Large intestine (tissue), 12 donors: Measurements from ENCODE around the gene MORN3. TPM values are rescaled to one million over a fixed set of nuclear protein-coding genes. Genes with fewer than 3 reads are reported as not detected.
"Not testable (repeated sequence)": the region's sequence is repeated elsewhere in the genome, so short reads cannot be mapped to it uniquely, and the experiment has no call there.

Experiments used
- DNase-seq, 2 donors: peaks; one replicate each; pipeline versions ENCODE4 v3.0.0 to v3.0.0-alpha.2; 2013
- H3K27ac ChIP-seq: one replicate; pipeline ENCODE4 v1.5.1; 2013; ENCODE audit warnings: low read length
- H3K27me3 ChIP-seq: 2 replicates; pipeline ENCODE4 v1.6.1; 2013; ENCODE audit warnings: low read length; ENCODE audit not compliant: control insufficient read depth, insufficient read depth
- H3K36me3 ChIP-seq: 2 replicates; pipeline ENCODE4 v1.6.1; 2013; ENCODE audit warnings: low read length; ENCODE audit not compliant: control insufficient read depth, insufficient read depth
- H3K4me1 ChIP-seq: one replicate; pipeline ENCODE4 v1.6.1; 2013; ENCODE audit warnings: low read length; ENCODE audit not compliant: control insufficient read depth, insufficient read depth
- H3K4me3 ChIP-seq: one replicate; pipeline ENCODE4 v1.5.1; 2013; ENCODE audit warnings: low read length
- H3K9me3 ChIP-seq: one replicate; pipeline ENCODE4 v1.6.1; 2013; ENCODE audit warnings: mild to moderate bottlenecking, low read depth, low read length, moderate library complexity; ENCODE audit not compliant: control insufficient read depth
- WGBS: methylation state at CpG from one replicate; pipeline ENCODE4 v1.1.5; 2013; ENCODE audit warnings: low lambda C conversion rate; ENCODE audit not compliant: insufficient coverage; 5-methylcytosine and 5-hydroxymethylcytosine counted together
- long read RNA-seq, 11 donors: transcript quantifications; one replicate each; lab custom pipeline, GENCODE V29; 2026
- polyA plus RNA-seq: library from polyadenylated mRNA; unstranded; fragments of 120-200 nt; gene quantifications from one replicate; pipeline ENCODE4 v1.2.1, GENCODE V29; 2013

Gene MORN3
- polyA plus RNA-seq: 3.5 TPM
- long read RNA-seq, donor 1, partial matches to known transcripts: 0 of 1 reads
- long read RNA-seq, donor 1, other reads (novel, unspliced or antisense): 0 of 1 reads
- long read RNA-seq, donor 2, partial matches to known transcripts: 0 of 1 reads
- long read RNA-seq, donor 2, other reads (novel, unspliced or antisense): 0 of 1 reads
- long read RNA-seq, donor 3: 0 reads
- long read RNA-seq, donor 4: 0 reads
- long read RNA-seq, donor 5: 0 reads
- long read RNA-seq, donor 6, partial matches to known transcripts: 0 of 1 reads
- long read RNA-seq, donor 6, other reads (novel, unspliced or antisense): 0 of 1 reads
- long read RNA-seq, donor 7: 0 reads
- long read RNA-seq, donor 8, partial matches to known transcripts: 8 of 8 reads
- long read RNA-seq, donor 8, other reads (novel, unspliced or antisense): 0 of 8 reads
- long read RNA-seq, donor 9, partial matches to known transcripts: 0 of 1 reads
- long read RNA-seq, donor 9, other reads (novel, unspliced or antisense): 0 of 1 reads
- long read RNA-seq, donor 10: 0 reads
- long read RNA-seq, donor 11: 0 reads

- Histone ChIP-seq H3K9me3 (no peaks in the 10 kb centered on the region), H3K27ac (no peak within 1 kb of the TSS), H3K27me3 (no peaks in the 10 kb centered on the region), H3K36me3 (no peaks in the 10 kb centered on the region), H3K4me1 (peaks cover 18% of the 10 kb centered on the region), H3K4me3 (no peak within 1 kb of the TSS)
- DNase-seq: peak; percentile 51 to 79
- WGBS: no CpG with 5 or more reads among the region's 5 CpGs
Observed at GRCh38 chr12:121669521-121669900, at the start of gene MORN3. MORN3 (minus strand) TSS chr12:121669654; CDS start chr12:121669483, 171 bp downstream.

- H3K27ac ChIP-seq: no peak overlapping the region
- WGBS: 100% methylated on average over 1 of the region's 3 CpGs
- no peak for DNase-seq
- no peak overlapping the region for H3K4me3 ChIP-seq
- H3K4me1 ChIP-seq: peaks cover 3% of the 10 kb centered on the region
- H3K36me3 ChIP-seq: peaks cover 6% of the 10 kb centered on the region
- H3K9me3 ChIP-seq: no peaks in the 10 kb centered on the region
- H3K27me3 ChIP-seq: no peaks in the 10 kb centered on the region
Observed at GRCh38 chr12:121718653-121719239, 49.3 kb upstream of the MORN3 start.

- peaks cover 11% of the 10 kb centered on the region for H3K4me1 ChIP-seq
- H3K4me3 ChIP-seq: no peak overlapping the region
- no peak overlapping the region for H3K27ac ChIP-seq
- DNase-seq: no peak
- no peaks in the 10 kb centered on the region for H3K9me3 ChIP-seq
- H3K27me3 ChIP-seq: no peaks in the 10 kb centered on the region
- H3K36me3 ChIP-seq: peaks cover 6% of the 10 kb centered on the region
- WGBS: no CpG with 5 or more reads among the region's 10 CpGs
Observed at GRCh38 chr12:121717041-121717699, 47.7 kb upstream of the MORN3 start.

DNA sequence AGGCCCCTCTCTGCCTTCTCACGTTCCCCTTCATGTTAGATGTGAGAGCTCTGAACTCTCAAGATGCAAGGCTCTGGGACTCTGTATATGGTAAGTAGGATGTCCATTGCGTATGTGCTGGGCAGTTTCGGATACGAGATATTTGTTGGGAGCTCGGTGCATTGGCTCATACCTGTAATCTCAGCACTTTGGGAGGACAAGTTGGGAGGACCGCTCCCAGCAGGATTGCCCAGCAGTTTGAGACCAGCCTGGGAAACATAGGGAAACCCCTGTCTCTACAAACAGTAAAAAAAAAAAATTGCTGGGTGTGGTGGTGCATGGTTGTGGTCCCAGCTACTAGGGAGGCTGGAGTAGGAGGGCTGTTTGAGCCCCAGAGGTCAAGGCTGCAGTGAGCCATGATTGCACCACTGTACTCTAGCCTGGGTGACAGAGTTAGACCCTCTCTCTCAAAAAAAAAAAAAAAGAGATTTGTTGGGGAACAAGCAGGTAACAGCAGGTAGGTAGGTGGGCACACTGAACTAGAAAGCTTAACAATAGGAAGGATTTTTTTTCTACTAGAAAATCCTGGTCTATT, 46.5 kb upstream of the MORN3 start:
- Histone ChIP-seq H3K4me1 (peaks cover 11% of the 10 kb centered on the region), H3K4me3 (no peak overlapping the region), H3K27ac (no peak overlapping the region), H3K9me3 (no peaks in the 10 kb centered on the region), H3K36me3 (peaks cover 6% of the 10 kb centered on the region), H3K27me3 (no peaks in the 10 kb centered on the region)
- DNase-seq: no peak
- no CpG with 5 or more reads among the region's 6 CpGs for WGBS

DNA sequence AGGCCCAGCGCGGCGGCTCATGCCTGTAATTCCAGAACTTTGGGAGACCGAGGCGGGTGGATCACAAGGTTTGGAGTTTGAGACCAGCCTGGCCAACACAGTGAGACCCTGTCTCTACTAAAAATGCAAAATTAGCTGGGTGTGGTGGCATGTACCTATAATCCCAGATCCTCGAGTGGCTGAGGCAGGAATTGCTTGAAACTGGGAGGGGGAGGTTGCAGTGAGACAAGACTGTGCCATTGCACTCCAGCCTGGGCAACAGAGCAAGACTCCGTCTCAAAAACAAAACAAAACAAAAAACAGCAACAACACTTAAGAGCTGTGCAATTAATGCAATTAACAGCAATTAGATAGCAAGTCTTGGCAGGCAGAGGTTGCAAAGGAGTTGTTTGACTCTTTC, 45.6 kb upstream of the MORN3 start:
- not testable (repeated sequence) for DNase-seq, H3K36me3 ChIP-seq, H3K4me3 ChIP-seq, H3K27me3 ChIP-seq, H3K27ac ChIP-seq, H3K9me3 ChIP-seq
- peaks cover 18% of the 10 kb centered on the region for H3K4me1 ChIP-seq
- no CpG with 5 or more reads among the region's 7 CpGs for WGBS

DNA sequence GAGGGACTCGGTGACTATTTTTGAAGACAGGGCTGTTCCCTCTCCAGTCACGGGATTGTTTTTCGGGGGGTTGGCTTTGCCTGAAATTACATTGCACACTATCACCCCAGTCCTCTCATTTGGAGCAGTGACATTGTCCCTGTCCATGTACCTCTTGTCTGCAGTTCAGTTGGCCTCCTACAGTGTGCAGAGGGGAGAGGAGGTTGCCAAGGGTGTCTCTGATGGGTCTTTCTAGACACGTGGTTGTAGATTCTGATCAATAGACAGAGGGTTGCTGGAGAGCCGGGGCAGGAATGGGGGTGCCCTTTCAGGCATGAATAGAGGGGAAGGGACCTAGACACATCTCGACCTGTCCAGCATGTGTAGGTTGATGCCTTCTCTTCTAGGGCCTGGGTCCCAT, 44.3 kb upstream of the MORN3 start:
- peaks cover 6% of the 10 kb centered on the region for H3K36me3 ChIP-seq
- peak overlapping the region; percentile 97 for H3K4me3 ChIP-seq
- WGBS: no CpG with 5 or more reads among the region's 6 CpGs
- no peak for DNase-seq
- H3K27ac ChIP-seq: no peak overlapping the region
- no peaks in the 10 kb centered on the region for H3K27me3 ChIP-seq
- peaks cover 12% of the 10 kb centered on the region for H3K9me3 ChIP-seq
- H3K4me1 ChIP-seq: peaks cover 30% of the 10 kb centered on the region

DNA sequence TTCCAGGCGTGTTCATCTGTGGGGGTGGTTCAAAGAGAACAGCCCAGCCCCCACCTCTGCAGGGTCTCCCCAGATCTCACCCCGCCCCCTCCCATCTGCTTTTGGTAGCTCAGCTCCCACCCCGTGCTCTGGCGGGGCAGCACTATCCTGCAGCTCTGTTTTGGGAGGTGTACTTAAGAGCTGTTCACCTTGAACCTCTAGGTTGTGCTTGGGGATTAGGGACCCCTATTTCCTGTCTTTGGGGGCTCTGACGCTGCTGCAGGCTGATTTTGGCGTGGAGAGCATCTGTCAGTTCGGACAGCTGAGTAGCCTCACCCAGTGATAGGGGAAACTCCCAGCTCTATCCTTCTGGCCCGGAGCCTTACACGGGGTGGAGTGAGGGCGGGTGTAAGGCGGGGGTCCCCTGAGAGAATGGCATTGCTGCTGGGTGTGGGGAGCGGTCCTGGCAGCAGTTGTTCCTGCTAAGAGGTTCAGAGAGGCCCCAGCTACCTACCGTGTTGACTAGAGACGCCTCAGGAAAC, 43.9 kb upstream of the MORN3 start:
- H3K9me3 ChIP-seq: peaks cover 12% of the 10 kb centered on the region
- no peak overlapping the region for H3K27ac ChIP-seq
- H3K4me1 ChIP-seq: peaks cover 32% of the 10 kb centered on the region
- peak overlapping the region; percentile 97 for H3K4me3 ChIP-seq
- H3K36me3 ChIP-seq: peaks cover 6% of the 10 kb centered on the region
- peak in 1 of 2 donors; percentile 38 for DNase-seq
- no CpG with 5 or more reads among the region's 14 CpGs for WGBS
- no peaks in the 10 kb centered on the region for H3K27me3 ChIP-seq

DNA sequence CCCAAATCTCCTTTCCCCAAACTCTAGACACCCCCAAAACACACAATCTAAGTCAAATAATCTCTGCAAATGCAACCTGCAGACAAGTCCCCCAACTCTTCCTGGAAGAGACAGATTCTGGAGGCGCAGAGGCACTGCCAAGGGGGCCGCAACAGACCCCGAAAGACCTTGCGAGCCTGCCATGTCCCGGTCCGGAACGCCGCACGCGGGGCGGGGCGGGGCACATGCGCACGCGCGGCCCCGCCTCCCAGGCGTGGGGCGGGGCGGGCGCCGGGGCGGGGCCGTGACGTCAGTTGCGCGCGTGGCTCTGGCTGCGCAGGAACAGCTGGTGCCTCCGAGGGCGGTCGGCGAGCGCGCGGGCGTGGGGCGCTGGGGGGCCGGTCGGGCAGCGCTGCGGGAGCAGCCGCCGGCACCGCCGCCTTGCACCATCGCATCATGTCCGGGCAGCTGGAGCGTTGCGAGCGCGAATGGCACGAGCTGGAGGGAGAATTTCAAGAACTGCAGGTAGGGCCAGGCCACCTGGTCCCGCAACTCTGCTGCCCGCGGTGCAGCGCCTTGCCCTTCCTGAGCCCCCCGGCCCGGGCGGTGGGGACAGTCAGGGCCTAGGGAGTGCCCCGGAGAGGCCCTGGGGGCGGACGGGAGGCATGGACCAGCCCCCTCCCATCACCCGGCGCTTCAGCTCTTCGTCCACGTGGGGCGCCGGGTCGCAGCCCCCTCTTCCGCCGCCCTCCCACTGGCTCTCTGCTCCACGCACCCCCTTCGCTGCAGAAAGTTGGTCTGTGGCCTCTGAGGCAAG, 43.2 kb upstream of the MORN3 start, which contains the start of gene TMEM120B:
Gene TMEM120B, plus strand, starts transcription at position 292 of the 796 bp plus-strand sequence. Its CDS starts 144 bp downstream, at position 436.
- WGBS: no CpG with 5 or more reads among the region's 74 CpGs
- H3K27ac ChIP-seq: peak within 1 kb of the TSS; percentile 92
- peaks cover 6% of the 10 kb centered on the region for H3K36me3 ChIP-seq
- no peaks in the 10 kb centered on the region for H3K27me3 ChIP-seq
- peak; percentile 67 to 90 for DNase-seq
- H3K4me3 ChIP-seq: peak within 1 kb of the TSS; percentile 97
- H3K9me3 ChIP-seq: peaks cover 12% of the 10 kb centered on the region
- H3K4me1 ChIP-seq: peaks cover 32% of the 10 kb centered on the region

GRCh38 chr12:121712190-121712460, 42.7 kb upstream of the MORN3 start:
- no peaks in the 10 kb centered on the region for H3K27me3 ChIP-seq
- peaks cover 32% of the 10 kb centered on the region for H3K4me1 ChIP-seq
- WGBS: no CpG with 5 or more reads among the region's 16 CpGs
- H3K36me3 ChIP-seq: peaks cover 6% of the 10 kb centered on the region
- H3K9me3 ChIP-seq: peaks cover 12% of the 10 kb centered on the region
- peak overlapping the region; percentile 92 for H3K27ac ChIP-seq
- peak overlapping the region; percentile 92 for H3K4me3 ChIP-seq
- DNase-seq: peak; percentile 59 to 83
